Epithelial cell of esophagus (primary cell): ENCODE data around the gene MRPL3.

Source experiments
- DNase-seq: peaks from one replicate; pipeline ENCODE4 v3.0.0; 2010; ENCODE audit warnings: low read depth
- H3K4me3 ChIP-seq: 2 replicates; pipeline ENCODE4 v1.5.1; 2011; ENCODE audit warnings: mild to moderate bottlenecking, low read length, control low read depth
- TF ChIP-seq, protein P1 (sequence below): IDR thresholded peaks from 2 replicates; pipeline ENCODE4 v1.5.1; 2011; ENCODE audit warnings: low read depth, mild to moderate bottlenecking, low read length, control low read depth, inconsistent platforms; ENCODE audit not compliant: insufficient read depth; ENCODE audit errors: missing control alignments

Gene MRPL3

DNA sequence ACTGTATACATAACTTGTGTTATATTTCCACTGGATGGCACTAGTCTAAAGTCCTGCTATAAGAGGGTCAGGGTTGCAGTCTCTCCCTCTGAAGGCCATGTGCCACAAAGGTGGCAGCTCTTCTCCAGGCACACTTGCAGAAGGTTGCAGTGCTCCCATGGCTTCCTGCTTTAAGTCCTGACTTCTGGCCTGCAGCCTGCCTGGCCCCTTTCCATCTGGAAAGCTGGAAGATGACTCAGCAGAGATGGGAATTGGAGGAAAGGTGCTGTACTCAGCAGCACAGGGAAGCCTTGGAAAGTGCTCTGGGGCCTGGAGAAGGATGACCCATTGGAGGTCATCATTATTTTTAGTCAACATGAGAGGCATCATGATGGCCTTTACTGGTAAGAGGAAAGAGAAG is 40.9 kb upstream of the MRPL3 start:
- TF ChIP-seq, protein P1, sequence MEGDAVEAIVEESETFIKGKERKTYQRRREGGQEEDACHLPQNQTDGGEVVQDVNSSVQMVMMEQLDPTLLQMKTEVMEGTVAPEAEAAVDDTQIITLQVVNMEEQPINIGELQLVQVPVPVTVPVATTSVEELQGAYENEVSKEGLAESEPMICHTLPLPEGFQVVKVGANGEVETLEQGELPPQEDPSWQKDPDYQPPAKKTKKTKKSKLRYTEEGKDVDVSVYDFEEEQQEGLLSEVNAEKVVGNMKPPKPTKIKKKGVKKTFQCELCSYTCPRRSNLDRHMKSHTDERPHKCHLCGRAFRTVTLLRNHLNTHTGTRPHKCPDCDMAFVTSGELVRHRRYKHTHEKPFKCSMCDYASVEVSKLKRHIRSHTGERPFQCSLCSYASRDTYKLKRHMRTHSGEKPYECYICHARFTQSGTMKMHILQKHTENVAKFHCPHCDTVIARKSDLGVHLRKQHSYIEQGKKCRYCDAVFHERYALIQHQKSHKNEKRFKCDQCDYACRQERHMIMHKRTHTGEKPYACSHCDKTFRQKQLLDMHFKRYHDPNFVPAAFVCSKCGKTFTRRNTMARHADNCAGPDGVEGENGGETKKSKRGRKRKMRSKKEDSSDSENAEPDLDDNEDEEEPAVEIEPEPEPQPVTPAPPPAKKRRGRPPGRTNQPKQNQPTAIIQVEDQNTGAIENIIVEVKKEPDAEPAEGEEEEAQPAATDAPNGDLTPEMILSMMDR, result no peak
- DNase-seq, result peak; percentile 71
- no peak overlapping the region for H3K4me3 ChIP-seq

DNA sequence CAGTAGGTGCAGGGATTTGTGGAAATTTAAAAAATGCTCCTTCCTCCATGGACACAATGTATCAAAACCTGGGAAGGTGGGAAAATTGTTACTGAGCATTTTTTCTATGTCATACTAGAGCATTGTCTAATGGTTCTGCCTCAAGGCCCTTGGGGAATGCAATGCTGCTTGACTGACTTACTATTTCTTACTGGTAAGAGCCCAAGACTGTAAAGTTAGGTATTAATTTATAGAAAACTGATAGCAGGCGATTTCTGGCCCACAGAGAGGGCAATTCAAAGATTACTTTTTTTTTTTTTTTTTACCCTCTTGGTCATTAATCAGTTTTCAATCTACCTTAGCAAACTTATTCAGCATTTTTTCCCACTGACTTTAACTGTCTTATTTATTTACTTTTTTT is 38.5 kb upstream of the MRPL3 start:
- no peak for DNase-seq
- no peak overlapping the region for H3K4me3 ChIP-seq
- TF ChIP-seq, protein P1, result no peak

DNA sequence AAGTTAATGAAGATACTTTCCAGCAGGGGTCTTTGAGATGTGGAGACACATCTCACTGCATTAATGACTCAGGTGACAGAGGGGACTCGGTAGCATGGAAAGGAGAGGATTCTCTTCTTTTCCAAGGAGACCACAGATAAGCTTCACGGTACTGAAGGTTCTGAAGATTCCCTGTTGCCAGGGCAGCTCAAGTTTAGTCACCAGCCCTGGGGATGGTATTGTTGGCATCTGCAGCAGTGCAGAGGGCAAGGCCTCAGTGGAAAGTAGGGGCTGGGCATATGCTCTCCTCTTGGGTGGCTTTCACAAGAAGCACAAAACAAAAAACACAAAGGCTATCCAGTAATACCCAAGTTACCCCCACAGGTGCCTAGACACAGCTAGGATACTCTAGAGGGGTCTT is 38.0 kb upstream of the MRPL3 start:
- TF ChIP-seq, protein P1, result no peak
- DNase-seq, result no peak
- H3K4me3 ChIP-seq, result no peak overlapping the region

DNA sequence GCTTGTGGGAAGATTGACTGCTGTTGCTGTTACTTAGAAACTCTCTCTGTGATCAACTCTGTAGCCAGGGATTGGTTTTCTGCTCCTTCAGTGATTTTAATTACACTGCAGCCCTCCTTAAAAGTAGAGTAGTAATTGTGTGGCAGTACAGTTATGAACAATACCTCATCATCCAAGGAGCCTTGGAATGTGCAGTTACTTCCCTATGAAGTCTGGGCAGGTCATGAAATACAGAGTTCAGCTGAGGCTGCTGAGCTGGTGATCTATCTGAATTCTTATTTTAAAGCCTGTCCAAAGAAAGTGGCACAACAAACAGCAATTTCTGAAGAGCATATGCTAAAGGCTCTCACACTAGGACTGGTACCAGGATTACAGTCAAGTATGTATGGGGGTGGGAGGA is 37.4 kb upstream of the MRPL3 start:
- no peak for DNase-seq
- TF ChIP-seq, protein P1, result no peak
- no peak overlapping the region for H3K4me3 ChIP-seq

DNA sequence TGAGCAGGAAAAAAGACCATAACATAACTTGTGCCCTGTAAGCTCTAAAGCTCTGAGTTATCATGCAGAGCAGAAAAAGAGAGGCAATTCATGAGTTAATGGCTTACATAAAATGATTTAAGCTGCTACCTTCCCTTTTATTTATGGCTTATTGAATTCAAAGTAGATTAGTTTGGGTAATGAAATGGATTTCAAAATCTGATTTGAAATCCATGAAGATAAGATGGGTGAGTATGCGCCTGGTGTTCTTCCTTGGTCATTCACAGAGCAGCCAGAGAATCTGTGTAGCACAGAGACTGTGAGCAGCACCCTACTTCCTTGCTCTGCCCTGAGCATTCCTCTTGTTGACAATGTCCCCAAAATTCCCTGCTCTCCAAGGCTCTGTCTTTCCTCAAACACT is 36.2 kb upstream of the MRPL3 start:
- TF ChIP-seq, protein P1, result no peak
- H3K4me3 ChIP-seq, result no peak overlapping the region
- no peak for DNase-seq

DNA sequence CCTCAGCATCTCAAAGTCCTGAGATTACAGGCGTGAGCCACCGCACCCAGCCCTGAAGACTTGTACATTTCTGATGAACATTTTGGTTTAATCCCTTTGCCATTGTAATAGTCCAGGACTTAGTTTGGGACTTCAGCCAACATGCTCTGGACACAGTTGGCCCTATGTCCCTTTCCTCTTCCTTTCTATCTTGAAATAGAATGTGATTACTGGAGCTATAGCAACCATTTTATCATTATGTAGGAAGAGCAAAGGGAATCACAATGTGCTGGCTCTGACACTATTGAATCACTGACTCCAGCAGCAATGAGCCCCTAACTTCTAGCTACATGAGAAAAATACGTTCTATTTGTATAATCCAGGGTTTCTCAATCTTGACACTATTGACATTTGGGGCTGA is 34.8 kb upstream of the MRPL3 start:
- no peak overlapping the region for H3K4me3 ChIP-seq
- TF ChIP-seq, protein P1, result no peak
- DNase-seq, result no peak

DNA sequence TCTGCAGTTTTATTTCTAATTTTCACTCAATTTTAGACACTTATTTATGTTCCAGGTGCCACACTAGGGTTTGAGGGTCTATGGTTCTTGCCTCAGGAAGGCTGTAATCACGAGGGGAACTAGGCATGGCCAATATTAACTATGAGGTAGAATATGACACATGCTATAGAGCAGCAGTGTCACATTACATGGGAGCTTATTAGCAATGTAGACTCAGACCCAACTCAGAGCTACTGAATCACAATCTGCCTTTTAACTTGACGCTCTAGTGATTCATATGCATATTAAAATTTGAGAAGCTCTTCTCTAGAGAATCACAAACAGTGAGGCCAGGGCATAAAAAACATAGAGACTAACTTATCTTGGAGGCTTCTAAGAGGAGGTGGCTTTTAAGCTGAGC is 32.8 kb upstream of the MRPL3 start:
- TF ChIP-seq, protein P1, result no peak
- H3K4me3 ChIP-seq, result no peak overlapping the region
- DNase-seq, result peak; percentile 86
